ENCODE data around the gene ATP2A1. TPM values are rescaled to one million over a fixed set of nuclear protein-coding genes. Genes with fewer than 3 reads are reported as not detected.

The ATP2A1 gene
- total RNA-seq, 2 experiments from 2014 or later = 1.3 to 2.7 TPM

GRCh38 chr16:28893291-28893690, 15.0 kb downstream of the ATP2A1 start:
- H3K9me3 Mint-ChIP-seq = no peaks in the 10 kb centered on the region
- H3K4me3 Mint-ChIP-seq = no peak overlapping the region
- no peak for DNase-seq
- no peaks in the 10 kb centered on the region for H3K4me1 Mint-ChIP-seq
- ChIA-PET CTCF (interaction anchor here (0.6 kb wide), 2 partner anchors 51 to 58 kb away, joined by 3 read pairs; partner anchors contain the start of gene NFATC2IP), POLR2A (interaction anchor here (0.6 kb wide), 1 partner anchor 399 kb away, joined by 3 read pairs; no protein-coding TSS in a partner anchor)
- H3K27me3 Mint-ChIP-seq = no peaks in the 10 kb centered on the region
- H3K36me3 Mint-ChIP-seq (ENCODE audit: low read depth) = no peaks in the 10 kb centered on the region
- H3K27ac Mint-ChIP-seq = no peak overlapping the region

- no peaks in the 10 kb centered on the region for H3K36me3 Mint-ChIP-seq (ENCODE audit: low read depth)
- POLR2A ChIA-PET = no interaction called here
- H3K27me3 Mint-ChIP-seq = no peaks in the 10 kb centered on the region
Measured at GRCh38 chr16:28895609-28896008, 17.3 kb downstream of the ATP2A1 start.

GRCh38 chr16:28897826-28898225, 19.5 kb downstream of the ATP2A1 start:
- Mint-ChIP-seq H3K4me1 (peaks cover 4% of the 10 kb centered on the region), H3K9me3 (no peaks in the 10 kb centered on the region), H3K36me3 (ENCODE audit: low read depth) (no peaks in the 10 kb centered on the region), H3K27me3 (no peaks in the 10 kb centered on the region), H3K4me3 (no peak overlapping the region), H3K27ac (no peak overlapping the region)
- no peak for DNase-seq
- CTCF ChIA-PET = interaction anchor here (0.5 to 1.7 kb wide), 3 partner anchors 9 to 910 kb away, joined by 3 read pairs; no protein-coding TSS in a partner anchor
- POLR2A ChIA-PET = no interaction called here

More at GRCh38 chr16:28895609-28896008, 17.3 kb downstream of the ATP2A1 start:
- no peak for DNase-seq
- Mint-ChIP-seq H3K9me3 (no peaks in the 10 kb centered on the region), H3K4me1 (peaks cover 2% of the 10 kb centered on the region), H3K27ac (peak overlapping the region; percentile 25), H3K4me3 (no peak overlapping the region)
- CTCF ChIA-PET = interaction anchor here (0.9 to 1.4 kb wide), 2 partner anchors 10 to 76 kb away, joined by 4 to 6 read pairs; no protein-coding TSS in a partner anchor

- no peak overlapping the region for H3K4me3 Mint-ChIP-seq
- no peaks in the 10 kb centered on the region for H3K9me3 Mint-ChIP-seq
- no peak for DNase-seq
- POLR2A ChIA-PET = no interaction called here
- CTCF ChIA-PET = interaction anchor here (1.1 to 1.7 kb wide), 2 partner anchors 9 to 910 kb away, joined by 3 read pairs; no protein-coding TSS in a partner anchor
- H3K4me1 Mint-ChIP-seq = peaks cover 4% of the 10 kb centered on the region
- no peaks in the 10 kb centered on the region for H3K27me3 Mint-ChIP-seq
- H3K27ac Mint-ChIP-seq = no peak overlapping the region
- no peaks in the 10 kb centered on the region for H3K36me3 Mint-ChIP-seq (ENCODE audit: low read depth)
Measured at GRCh38 chr16:28898266-28898665, 20.0 kb downstream of the ATP2A1 start.

- Mint-ChIP-seq H3K4me3 (no peak overlapping the region), H3K27me3 (no peaks in the 10 kb centered on the region), H3K36me3 (ENCODE audit: low read depth) (no peaks in the 10 kb centered on the region), H3K9me3 (no peaks in the 10 kb centered on the region), H3K27ac (no peak overlapping the region), H3K4me1 (peaks cover 4% of the 10 kb centered on the region)
- POLR2A ChIA-PET = no interaction called here
- CTCF ChIA-PET = interaction anchor here (0.7 kb wide), 1 partner anchor 24 kb away, joined by 4 read pairs; no protein-coding TSS in a partner anchor
- no peak for DNase-seq
Measured at GRCh38 chr16:28898942-28899341, 20.7 kb downstream of the ATP2A1 start.

GRCh38 chr16:28899882-28900590, 21.7 kb downstream of the ATP2A1 start:
- Mint-ChIP-seq H3K27ac (no peak overlapping the region), H3K27me3 (no peaks in the 10 kb centered on the region), H3K4me1 (peaks cover 4% of the 10 kb centered on the region), H3K4me3 (no peak overlapping the region), H3K9me3 (no peaks in the 10 kb centered on the region), H3K36me3 (ENCODE audit: low read depth) (no peaks in the 10 kb centered on the region)
- ChIA-PET CTCF (interaction anchor here (0.6 to 0.7 kb wide), 2 partner anchors 9 to 36 kb away, joined by 3 to 6 read pairs; no protein-coding TSS in a partner anchor), POLR2A (no interaction called here)
- DNase-seq = no peak

- POLR2A ChIA-PET = no interaction called here
Measured at GRCh38 chr16:28900601-28901000, 22.3 kb downstream of the ATP2A1 start.

GRCh38 chr16:28901862-28902261, 23.6 kb downstream of the ATP2A1 start:
- Mint-ChIP-seq H3K4me3 (no peak overlapping the region), H3K36me3 (ENCODE audit: low read depth) (no peaks in the 10 kb centered on the region), H3K27ac (no peak overlapping the region), H3K9me3 (no peaks in the 10 kb centered on the region), H3K4me1 (peaks cover 4% of the 10 kb centered on the region), H3K27me3 (no peaks in the 10 kb centered on the region)
- no peak for DNase-seq
- CTCF ChIA-PET = interaction anchor here (0.5 to 0.9 kb wide), 2 partner anchors 13 to 52 kb away, joined by 3 read pairs; no protein-coding TSS in a partner anchor
- POLR2A ChIA-PET = no interaction called here

More at GRCh38 chr16:28900601-28901000, 22.3 kb downstream of the ATP2A1 start:
- CTCF ChIA-PET = interaction anchor here (0.6 kb wide), 1 partner anchor 10 kb away, joined by 6 read pairs; no protein-coding TSS in a partner anchor
- H3K36me3 Mint-ChIP-seq (ENCODE audit: low read depth) = no peaks in the 10 kb centered on the region
- H3K4me3 Mint-ChIP-seq = no peak overlapping the region
- H3K27ac Mint-ChIP-seq = peak overlapping the region; percentile 46
- H3K9me3 Mint-ChIP-seq = no peaks in the 10 kb centered on the region
- H3K27me3 Mint-ChIP-seq = no peaks in the 10 kb centered on the region
- DNase-seq = no peak
- peaks cover 4% of the 10 kb centered on the region for H3K4me1 Mint-ChIP-seq

- no peak overlapping the region for H3K4me3 Mint-ChIP-seq
- DNase-seq = no peak
- no peaks in the 10 kb centered on the region for H3K36me3 Mint-ChIP-seq (ENCODE audit: low read depth)
- H3K27me3 Mint-ChIP-seq = no peaks in the 10 kb centered on the region
- H3K4me1 Mint-ChIP-seq = peaks cover 4% of the 10 kb centered on the region
- no peak overlapping the region for H3K27ac Mint-ChIP-seq
- ChIA-PET CTCF (no interaction called here), POLR2A (no interaction called here)
- H3K9me3 Mint-ChIP-seq = no peaks in the 10 kb centered on the region
Measured at GRCh38 chr16:28902909-28903308, 24.6 kb downstream of the ATP2A1 start.

- Mint-ChIP-seq H3K9me3 (no peaks in the 10 kb centered on the region), H3K27me3 (no peaks in the 10 kb centered on the region), H3K4me3 (no peak overlapping the region), H3K36me3 (ENCODE audit: low read depth) (no peaks in the 10 kb centered on the region), H3K4me1 (peaks cover 4% of the 10 kb centered on the region), H3K27ac (no peak overlapping the region)
- ChIA-PET CTCF (no interaction called here), POLR2A (no interaction called here)
- no peak for DNase-seq
Measured at GRCh38 chr16:28903344-28904042, 25.2 kb downstream of the ATP2A1 start.

- peaks cover 4% of the 10 kb centered on the region for H3K4me1 Mint-ChIP-seq
- no peak overlapping the region for H3K27ac Mint-ChIP-seq
- H3K27me3 Mint-ChIP-seq = no peaks in the 10 kb centered on the region
- ChIA-PET CTCF (no interaction called here), POLR2A (no interaction called here)
- no peak for DNase-seq
- H3K36me3 Mint-ChIP-seq (ENCODE audit: low read depth) = no peaks in the 10 kb centered on the region
- no peaks in the 10 kb centered on the region for H3K9me3 Mint-ChIP-seq
- no peak overlapping the region for H3K4me3 Mint-ChIP-seq
Measured at GRCh38 chr16:28904363-28904762, 26.1 kb downstream of the ATP2A1 start.

GRCh38 chr16:28904828-28905227, 26.5 kb downstream of the ATP2A1 start:
- Mint-ChIP-seq H3K4me1 (peaks cover 4% of the 10 kb centered on the region), H3K27ac (no peak overlapping the region), H3K9me3 (no peaks in the 10 kb centered on the region), H3K36me3 (ENCODE audit: low read depth) (no peaks in the 10 kb centered on the region), H3K4me3 (no peak overlapping the region), H3K27me3 (no peaks in the 10 kb centered on the region)
- DNase-seq = no peak
- CTCF ChIA-PET = no interaction called here
- POLR2A ChIA-PET = no interaction called here

- Mint-ChIP-seq H3K27ac (no peak overlapping the region), H3K9me3 (no peaks in the 10 kb centered on the region), H3K4me3 (no peak overlapping the region), H3K27me3 (no peaks in the 10 kb centered on the region), H3K36me3 (ENCODE audit: low read depth) (no peaks in the 10 kb centered on the region), H3K4me1 (peaks cover 2% of the 10 kb centered on the region)
- DNase-seq = no peak
- ChIA-PET CTCF (no interaction called here), POLR2A (no interaction called here)
Measured at GRCh38 chr16:28905229-28905754, 27.0 kb downstream of the ATP2A1 start.
